NCI-H2171 treated with DMSO at 0.1 percent for 48 hours (cell line): ENCODE measurements around the gene SPPL3.
"Not testable (repeated sequence)": the region's sequence is repeated elsewhere in the genome, so short reads cannot be mapped to it uniquely, and the experiment has no call there.

Experiments used
- DNase-seq: peaks from one replicate; lab custom pipeline; 2025; lab: John Stamatoyannopoulos, UW

Gene SPPL3

GRCh38 chr12:120748242-120748641, 155.9 kb downstream of the SPPL3 start:
- no peak for DNase-seq

- DNase-seq, result no peak
Measured at GRCh38 chr12:120744922-120745493, 159.2 kb downstream of the SPPL3 start.

- peak; percentile 30 for DNase-seq
Measured at GRCh38 chr12:120741476-120742421, 162.4 kb downstream of the SPPL3 start.

- no peak for DNase-seq
Measured at GRCh38 chr12:120740871-120741270, 163.3 kb downstream of the SPPL3 start.

GRCh38 chr12:120739821-120740613, 164.1 kb downstream of the SPPL3 start:
- no peak for DNase-seq

GRCh38 chr12:120739031-120739762, 165.0 kb downstream of the SPPL3 start:
- DNase-seq, result no peak

GRCh38 chr12:120738252-120739030, 165.7 kb downstream of the SPPL3 start:
- no peak for DNase-seq

- no peak for DNase-seq
Measured at GRCh38 chr12:120737557-120738251, 166.5 kb downstream of the SPPL3 start.

- no peak for DNase-seq
Measured at GRCh38 chr12:120736404-120737331, 167.5 kb downstream of the SPPL3 start.

- DNase-seq, result peak; percentile 5
Measured at GRCh38 chr12:120735181-120735580, 169.0 kb downstream of the SPPL3 start.

- no peak for DNase-seq
Measured at GRCh38 chr12:120734210-120734609, 169.9 kb downstream of the SPPL3 start.

GRCh38 chr12:120733574-120733973, 170.6 kb downstream of the SPPL3 start:
- DNase-seq, result no peak

- DNase-seq, result not testable (repeated sequence)
Measured at GRCh38 chr12:120732198-120732597, 172.0 kb downstream of the SPPL3 start.

- DNase-seq, result no peak
Measured at GRCh38 chr12:120726961-120727360, 177.2 kb downstream of the SPPL3 start.

GRCh38 chr12:120726510-120726793, 177.7 kb downstream of the SPPL3 start:
- DNase-seq, result no peak

GRCh38 chr12:120725659-120726509, 178.3 kb downstream of the SPPL3 start, which contains the start of gene ACADS:
Gene ACADS, plus strand, starts transcription at chr12:120725826. Its CDS starts 60 bp downstream, at chr12:120725886.
- peak; percentile 77 for DNase-seq

- DNase-seq, result no peak
Measured at GRCh38 chr12:120725151-120725658, 179.0 kb downstream of the SPPL3 start.

GRCh38 chr12:120724720-120725119, 179.4 kb downstream of the SPPL3 start:
- DNase-seq, result no peak
